GM21825 (cell line): ENCODE results near the gene ABAT.

Source experiments
- ATAC-seq: cut with Tn5 transposase; IDR thresholded peaks from one replicate; pipeline ENCODE4 v1.9.1; 2021; ENCODE audit warnings: mild to moderate bottlenecking, moderate library complexity; ENCODE audit not compliant: unreplicated experiment

Gene ABAT

DNA sequence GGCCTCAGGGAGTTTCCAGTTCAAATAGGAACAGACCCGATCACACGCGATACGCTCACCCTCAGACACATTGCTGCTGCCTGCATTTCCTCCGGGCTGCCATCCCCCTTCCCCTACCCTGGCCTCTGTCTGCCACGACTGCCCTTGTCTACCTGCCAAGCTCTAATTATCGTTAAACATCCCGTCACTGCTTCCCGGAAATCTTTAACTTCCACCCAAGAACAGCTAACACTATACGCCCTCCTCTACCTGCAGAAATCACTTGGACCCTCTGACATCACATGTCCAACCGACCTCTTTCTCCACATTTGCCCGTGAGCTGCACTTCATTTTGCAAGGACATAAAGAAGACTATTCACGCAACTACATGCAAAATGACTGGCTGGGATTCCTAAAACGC is 40.4 kb downstream of the ABAT start:
- no peak for ATAC-seq

DNA sequence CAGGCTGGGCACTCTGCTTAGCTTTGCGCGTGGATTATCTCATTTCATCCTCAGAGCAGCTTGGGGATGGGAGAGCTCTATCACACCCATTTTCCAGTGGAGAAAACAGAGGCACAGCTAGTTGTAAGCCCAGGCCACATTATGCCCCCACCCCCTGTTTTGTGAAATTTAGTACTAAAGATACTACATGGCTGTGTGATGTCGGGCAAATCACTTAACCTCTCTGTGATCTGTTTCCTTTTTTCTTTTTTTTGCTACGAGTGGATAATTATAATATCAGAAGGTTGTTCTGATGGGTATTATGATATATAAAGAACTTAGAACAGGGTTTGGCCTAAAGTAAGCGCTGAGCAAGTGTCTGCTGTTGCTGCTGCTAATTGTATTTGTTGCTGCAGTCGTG is 41.6 kb downstream of the ABAT start:
- no peak for ATAC-seq

DNA sequence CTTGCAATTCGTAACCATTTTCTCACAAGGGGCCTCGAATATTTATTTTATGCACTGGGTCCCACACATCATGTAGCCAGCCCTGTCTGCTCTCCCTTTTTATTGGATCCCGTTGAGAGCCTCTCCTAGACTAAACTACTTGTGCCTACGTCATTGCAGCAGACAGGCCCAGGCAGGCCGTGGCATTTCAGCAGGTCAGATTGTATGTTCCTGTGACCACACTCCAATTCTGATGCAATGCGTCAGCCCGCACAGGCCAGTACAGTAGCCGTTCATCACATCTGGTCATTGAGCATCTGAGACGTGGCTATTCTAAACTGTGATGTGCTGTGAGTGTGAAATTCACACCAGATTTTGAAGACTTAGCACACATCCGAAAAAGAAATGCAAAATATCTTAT is 42.2 kb downstream of the ABAT start:
- no peak for ATAC-seq

DNA sequence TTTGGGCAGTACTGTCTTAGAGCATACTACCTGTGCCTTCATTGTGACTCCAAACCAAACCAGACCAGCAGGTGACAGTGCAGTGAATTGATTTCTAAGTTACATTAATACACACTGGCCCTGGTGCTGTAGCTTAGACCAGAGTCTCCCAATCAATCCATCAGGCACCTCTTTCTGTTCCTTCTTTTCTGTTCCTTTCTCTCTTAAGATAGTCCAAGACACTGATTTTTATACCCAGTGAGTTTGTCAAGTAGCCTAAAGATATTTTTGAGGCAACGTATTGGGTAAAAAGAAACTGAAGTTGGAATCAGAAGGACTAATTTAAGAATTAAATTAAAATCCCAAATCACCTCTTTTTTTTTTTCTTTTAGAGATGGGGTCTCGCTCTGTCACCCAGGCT is 43.1 kb downstream of the ABAT start:
- ATAC-seq = no peak

DNA sequence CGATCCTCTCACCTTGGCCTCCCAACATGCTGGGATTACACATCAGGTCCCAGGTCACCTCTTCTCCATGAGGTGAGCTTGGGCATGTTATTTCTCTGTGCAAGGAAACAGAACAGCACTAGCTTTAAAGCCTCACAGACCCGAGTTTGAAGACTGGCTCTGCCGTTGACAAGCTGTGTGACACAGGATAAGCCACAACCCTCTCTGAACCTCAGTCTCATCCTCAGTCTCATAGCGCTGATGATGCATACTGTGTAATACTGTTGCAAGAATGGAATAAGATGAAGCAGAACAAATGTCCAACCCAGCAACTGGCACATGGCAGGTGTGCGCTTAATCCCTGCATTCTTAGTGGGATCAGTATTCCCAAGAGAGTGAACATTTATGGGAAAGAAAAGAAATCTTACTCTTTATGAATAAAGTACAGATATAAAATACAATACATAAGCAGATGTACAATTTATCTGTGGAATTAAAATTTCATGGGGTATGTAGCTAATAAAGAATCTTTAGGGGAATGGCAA is 43.5 kb downstream of the ABAT start:
- ATAC-seq = no peak

DNA sequence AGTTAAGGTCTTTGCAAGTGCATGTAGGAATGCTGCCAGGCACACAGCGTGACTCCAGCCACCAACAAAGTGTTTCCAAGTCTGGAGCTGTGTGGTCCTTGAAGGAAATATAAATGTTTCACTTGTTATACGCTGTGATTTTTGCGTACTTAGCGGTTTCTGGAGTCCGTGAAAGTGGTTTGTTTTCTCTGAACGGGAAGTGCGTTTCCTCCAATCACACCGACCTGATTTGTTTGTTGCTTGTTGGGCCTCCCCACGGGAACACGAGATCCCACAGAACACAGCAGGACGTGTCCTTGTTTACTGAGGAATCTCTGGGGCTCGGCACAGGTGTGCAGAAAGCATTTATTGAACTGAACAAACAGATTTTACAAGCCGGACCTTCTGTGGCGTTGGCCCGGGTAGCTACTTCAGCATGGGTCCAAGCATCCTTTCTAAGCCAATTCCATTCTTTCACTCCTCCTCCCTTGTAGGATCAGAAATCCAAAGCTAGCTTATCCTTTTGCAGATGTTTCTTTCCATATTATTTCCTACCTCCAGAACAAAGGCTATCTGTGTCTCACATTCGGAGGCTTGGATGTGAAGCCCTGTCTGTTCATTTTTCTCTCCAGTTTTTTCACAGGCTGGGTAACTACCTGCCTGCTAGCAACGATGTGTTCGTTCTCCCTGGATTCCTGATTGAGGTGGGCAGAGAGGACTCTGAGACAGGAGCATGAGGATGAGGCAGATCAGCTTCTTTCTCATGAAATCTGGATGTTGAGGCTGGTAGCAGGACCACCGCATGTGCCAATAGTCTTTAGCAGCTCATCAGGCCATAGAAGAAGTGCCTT is 44.6 kb downstream of the ABAT start:
- ATAC-seq = no peak

DNA sequence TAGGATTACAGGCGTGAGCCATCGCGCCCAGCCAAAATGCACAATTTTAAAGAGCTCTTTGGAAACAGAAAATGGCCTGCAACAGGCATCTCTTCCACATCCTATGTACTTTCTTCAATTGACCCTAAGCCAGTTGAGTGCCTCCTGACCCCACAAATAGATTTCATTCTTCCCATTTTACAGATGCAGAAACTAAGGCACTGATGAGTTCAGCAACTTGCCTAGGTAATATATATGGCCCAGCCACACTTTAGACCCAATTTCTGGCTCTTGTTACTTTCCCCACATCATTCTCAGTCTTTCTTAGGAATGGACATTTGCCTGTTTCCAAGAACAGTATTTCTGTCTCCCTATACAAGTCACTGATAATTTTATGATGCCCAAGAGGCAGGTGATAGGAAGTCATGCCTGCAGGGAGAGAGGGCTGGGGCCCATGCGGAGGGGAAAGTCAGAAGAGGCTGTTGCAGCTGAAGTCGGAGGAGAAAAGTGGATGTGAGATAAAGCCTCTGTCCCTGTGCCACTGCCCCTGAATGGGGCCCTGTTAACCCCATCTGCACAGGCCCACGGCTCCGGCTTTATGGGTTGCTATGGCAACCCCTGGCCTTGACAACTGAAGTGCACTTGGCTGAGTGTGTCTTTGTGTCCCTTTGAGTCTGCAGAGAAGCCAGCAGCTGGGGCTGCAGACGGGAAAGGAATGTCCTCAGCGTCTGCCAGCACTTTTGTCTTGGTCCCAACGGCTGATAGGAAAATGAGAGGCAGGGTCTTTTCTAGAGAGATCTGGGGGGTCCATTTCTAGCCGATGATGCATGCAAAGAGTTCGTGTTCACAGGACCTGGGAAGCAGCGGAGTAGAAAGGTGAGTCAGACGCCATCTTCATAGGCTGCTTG is 45.9 kb downstream of the ABAT start:
- no peak for ATAC-seq

DNA sequence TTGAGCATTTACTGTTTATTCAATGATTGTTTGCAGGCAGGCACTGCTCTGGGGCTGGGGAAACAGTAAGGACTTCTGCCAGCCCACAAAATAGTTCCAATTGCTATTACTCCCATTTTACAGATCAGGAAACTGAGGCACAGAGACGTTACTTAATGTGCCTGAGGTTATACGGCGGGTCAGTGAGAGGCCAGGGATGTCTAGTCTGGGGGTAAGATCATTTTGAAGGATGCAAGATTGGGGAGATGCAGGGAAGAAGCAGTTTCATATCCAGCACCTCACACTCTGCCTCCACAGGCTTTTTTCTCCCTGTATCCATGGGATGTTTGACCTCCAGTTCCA is 46.5 kb downstream of the ABAT start:
- ATAC-seq = no peak

DNA sequence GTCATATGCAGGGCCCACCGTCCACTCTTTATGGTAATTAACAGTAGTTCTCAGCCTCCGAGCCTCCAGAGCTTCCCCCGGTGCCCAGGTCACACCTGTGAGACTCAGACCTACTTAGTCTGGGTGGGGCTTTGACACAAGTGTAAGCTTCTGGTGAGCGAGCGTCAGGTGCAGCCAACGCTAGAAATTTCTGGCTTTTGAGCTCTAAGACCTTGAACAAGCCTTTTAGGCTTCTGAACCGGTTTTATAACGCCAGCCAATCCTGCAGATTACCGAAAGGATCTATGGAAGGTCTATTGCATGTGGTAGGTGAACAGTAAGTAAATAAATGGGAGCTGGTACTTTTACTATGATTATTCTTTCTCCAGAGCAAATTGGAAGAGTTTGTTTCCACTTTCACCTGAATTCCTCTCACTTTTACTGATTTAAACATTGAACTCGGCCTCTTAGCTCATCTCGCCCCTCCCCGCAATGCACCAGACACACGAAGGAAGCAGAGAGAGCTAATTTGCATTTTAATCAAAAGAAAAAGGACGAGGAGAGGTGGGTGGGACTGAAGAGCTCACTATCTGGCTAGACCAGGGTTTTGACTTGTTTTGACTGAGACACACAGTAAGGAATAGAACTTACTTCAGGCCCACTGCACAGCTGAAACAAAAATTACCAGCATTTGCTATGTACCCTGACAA is 47.1 kb downstream of the ABAT start:
- ATAC-seq = no peak

DNA sequence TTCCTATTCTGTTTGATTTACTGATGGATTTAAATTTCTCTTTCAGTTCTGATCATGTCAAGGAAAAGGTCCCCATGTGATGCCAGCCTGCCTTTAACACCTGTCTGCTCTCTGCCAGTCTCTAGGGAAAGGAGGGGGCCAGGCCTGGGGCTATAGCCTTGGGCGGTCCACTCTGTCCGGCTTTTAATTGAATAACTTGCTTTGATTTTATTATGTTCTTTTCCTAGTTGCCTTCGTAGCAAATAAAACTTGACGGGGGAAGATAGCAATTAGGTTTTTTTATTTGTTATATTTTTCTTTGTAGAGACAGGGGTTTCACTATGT is 47.6 kb downstream of the ABAT start:
- ATAC-seq = no peak

DNA sequence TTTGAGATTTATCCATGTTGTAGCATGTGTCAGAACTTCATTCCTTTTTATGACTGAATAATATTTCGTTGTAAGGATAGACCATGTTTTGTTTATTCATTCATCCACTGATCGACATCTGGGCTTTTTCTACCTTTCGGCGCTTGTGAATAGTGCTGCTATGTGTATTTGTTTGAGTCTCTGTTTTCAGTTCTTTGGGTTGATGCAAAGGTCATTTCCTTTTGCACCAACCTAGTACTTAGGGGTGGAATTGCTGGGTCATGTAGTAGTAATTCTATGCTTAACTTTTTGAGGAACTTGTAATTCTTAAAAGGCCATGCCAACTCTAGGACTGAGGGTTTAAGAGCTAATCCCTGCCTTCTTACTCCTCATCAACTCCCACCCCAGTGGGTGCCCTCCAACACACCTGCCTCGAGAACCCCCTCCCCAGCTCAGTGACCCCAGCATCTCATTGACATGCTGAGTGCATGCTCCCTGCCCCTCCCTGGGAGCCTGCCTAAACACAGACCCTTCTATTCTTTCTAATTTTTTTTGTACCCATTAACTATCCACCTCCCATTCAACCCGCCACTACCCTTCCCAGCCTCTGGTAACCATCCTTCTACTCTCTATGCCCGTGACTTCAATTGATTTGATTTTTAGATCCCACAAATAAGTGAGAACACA is 51.2 kb downstream of the ABAT start:
- no peak for ATAC-seq

DNA sequence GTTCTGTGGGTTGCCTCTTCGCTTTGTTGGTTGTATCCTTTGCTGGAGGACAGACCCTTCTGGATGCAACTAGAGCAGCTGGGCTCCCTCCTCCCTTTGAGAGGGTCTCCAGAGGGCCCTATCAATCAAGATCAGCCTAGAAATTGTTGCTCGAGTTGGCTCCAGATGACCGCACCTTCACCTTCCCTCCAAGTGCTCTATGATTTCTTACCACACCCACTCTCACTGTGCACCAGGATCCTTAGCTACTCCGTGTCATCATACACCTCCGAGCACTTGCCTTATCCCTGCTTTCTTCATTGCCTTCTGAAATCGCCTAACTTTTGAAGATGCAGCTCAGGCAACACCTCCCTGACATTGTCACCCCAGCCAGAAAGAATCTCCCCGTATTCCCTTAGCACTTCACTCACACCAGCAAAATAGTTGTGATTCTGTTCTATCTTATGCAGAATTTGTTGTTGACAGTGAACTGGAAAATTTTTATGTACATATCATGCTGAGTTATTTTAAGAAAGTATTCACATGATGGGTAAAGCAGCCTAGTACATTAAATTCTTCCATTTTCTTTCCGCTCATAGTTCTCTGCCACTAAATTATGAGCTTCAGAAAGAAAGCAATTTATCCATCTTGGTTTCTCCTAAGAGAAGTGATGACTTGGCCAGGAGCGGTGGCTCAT is 52.9 kb downstream of the ABAT start:
- ATAC-seq = no peak

DNA sequence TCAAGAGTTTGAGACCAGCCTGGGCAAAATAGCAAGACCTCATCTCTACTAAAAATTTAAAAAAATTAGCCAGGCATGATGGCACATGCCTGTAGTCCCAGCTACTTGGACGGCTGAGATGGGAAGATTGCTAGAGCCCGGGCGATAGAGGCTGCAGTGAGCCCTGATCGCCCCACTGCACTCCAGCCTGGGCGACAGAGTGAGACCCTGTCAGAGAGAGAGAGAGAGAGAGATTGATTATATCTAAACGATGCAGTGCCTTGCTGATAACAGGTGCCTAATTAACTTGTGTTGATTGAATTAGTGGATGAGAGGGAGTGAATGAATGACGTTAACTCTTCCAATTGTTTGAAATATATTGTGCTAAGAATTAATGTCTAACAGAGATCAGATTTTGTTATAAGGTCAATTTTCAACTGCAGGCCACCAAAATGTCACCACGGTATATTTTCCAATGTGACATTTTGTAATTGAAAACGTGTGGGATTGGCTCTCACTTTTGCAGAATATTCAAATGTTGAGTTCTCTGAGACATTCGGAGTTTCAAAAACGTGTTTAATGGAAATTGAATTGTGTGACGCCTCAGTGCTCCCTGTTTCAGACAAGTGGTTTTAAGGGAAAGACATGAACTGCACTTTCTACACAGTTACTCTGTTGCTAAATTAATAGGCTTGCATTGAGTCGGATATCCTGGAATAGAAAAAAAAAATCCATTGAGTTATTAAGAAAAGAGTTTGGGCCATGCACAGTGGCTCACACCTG is 53.6 kb downstream of the ABAT start:
- no peak for ATAC-seq

DNA sequence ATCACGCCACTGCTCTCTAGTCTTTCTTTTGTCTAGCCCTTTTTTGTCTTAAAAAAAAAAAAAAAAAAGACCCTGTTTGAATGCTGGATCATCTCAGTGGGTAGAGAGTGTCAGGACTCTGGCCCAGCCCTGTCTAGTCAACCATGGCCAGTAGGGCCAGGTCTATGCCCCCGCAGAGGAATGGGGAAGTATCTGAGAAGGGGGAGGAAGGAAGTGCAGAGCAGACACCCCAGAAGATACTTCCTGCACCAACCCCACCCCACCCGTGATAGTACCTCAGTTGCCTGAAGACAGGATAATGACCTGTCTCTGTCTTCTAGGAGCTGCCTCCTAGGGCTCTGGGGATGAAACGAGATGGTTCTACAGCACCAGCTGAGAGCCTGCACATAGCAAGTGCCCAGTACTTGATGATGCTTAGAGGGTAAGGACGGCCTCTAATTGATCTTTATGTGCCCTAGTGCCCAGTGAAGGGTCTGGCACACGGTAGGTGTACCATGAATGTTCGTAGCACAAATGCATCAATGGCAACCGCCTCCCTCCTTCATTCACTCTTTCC is 55.4 kb downstream of the ABAT start:
- ATAC-seq = no peak

DNA sequence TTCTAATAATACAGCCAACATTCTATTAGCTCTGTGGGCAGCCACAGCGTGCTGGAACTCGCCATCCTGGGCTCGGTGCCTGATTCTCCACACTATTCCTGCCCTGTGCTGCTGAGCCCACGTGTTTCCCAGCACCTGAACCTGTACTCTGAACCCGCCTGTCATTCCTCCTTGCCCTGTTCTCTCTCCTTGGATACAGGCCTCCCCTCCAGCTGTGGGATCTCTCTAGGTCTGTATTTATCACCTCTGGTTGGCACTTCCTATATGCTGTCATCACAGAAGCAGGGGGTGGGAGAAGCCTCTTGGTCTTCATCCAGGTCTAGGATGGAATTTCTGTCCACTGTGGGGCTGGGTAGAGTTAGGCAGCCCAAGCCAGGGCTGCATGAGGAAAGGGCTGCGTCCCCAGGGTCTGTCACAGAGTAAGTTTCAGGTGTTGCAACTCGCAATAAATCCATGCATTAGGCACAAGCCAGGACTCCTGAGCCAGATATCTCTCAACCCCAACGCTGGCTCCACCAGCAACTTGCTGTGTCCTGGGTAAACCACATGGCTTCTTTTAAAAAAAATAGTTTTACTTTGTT is 56.0 kb downstream of the ABAT start:
- ATAC-seq = no peak

DNA sequence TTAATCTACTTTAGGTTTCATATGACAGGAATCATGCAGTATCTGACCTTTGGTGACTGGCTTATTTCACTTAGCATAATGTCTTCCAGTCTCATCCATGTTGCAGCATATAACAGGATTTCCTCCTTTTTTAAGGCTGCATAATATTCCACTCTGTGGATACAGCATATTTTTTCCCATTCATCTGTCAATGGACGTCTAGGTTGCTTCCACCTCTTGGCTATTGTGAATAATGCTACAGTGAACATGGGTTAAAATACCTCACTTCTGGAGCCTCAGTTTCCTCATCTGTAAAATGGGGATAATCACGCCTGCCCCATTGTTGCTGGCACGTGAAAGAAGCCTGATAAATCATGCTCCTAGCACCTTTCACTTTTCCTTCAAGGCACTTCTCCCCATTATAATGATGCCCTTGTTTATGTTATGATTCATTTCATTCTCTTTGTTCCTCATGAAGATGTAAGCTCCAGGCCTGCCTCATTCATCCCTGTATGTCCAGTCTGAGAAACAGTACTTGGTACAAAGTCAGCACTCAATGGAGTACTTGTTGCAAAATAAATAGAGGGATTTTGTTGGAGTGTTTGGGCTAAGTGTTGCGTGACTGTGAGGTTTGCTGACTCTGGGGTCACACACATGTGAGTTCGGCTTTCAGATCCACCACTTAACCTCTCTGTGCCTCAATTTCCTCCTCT is 59.6 kb downstream of the ABAT start:
- ATAC-seq = no peak

DNA sequence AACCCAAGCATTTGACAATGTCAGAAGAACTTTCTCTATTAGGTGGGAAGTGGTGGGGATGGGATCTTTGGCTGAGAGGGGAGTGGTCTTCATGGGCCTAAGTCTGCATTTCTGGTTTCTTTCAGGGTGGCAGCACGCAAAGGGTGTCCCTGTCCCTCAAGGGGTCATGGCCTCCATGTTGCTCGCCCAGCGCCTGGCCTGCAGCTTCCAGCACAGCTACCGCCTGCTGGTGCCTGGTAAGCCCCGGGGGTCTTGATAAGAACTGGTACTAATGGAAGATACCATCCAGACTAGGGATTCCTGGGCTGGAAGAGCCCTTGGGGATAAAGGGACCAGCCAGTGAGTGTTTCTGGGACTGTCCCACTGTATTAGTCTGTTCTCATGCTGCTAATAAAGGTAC is 61.2 kb downstream of the ABAT start:
- no peak for ATAC-seq

DNA sequence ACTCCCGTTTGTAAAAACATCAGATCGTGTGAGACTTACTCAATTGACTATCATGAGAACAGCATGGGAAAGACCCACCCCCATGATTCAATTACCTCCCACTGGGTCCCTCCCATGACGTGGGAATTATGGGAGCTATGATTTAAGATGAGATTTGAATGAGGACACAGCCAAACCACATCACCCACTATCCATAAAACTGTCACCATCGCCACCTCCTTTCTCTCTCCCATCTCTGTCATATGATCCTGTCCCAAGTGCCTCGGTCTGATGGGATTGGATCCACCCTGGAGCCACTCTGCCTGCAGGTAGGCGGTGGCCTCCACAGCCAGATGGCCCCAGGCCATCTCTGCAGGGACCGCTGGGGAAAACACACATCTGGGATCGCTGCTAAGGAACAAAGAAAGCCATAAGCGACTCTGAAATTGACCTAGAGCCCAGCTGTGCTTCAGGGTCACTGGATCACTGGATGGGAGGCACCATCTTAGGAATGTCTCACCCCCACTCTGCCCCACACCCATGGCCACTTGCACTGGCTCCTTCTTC is 61.8 kb downstream of the ABAT start:
- ATAC-seq = no peak
